Endothelial cell of hepatic sinusoid (primary cell): ENCODE measurements around the gene NCBP1.
"Not testable (repeated sequence)": the region's sequence is repeated elsewhere in the genome, so short reads cannot be mapped to it uniquely, and the experiment has no call there.

Experiments
- in situ Hi-C: cut with HindIII; loops from 2 replicates; pipeline ENCODE4 v1.10.0; 2017; ENCODE audit warnings: low sequenced_read_pairs

Gene NCBP1

DNA sequence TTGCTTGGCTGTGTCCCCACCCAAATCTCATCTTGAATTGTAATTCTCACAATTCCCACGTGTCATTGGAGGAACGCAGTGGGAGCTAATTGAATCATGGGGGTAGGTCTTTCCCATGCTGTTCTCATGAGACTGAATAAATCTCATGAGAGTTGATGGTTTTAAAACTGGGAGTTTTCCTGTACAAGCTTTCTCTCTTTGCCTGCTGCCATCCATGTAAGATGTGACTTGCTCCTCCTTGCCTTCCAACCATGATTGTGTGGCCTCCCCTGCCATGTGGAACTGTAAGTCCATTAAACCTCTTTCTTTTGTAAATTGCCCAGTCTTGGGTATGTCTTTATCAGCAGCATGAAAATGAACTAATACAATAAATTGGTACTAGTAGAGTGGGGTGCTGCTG lies 13.6 kb upstream of the NCBP1 start:
- in situ Hi-C loops: not testable (repeated sequence)

DNA sequence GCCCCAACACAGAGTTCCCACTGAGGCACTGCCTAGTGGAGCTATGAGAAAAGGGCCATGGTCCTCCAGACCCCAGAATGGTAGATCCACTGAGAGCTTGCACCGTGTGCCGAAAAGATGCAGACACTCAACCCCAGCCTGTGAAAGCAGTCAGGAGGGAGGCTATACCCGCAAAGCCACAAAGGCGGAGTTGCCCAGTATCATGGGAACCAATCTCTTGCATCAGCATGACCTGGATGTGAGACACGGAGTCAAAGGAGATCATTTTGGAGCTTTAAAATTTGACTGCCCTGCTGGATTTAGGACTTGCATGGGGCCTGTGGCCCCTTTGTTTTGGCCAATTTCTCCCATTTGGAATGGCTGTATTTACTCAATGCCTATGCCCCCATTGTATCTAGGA lies 11.1 kb upstream of the NCBP1 start:
- in situ Hi-C loops: not testable (repeated sequence)

DNA sequence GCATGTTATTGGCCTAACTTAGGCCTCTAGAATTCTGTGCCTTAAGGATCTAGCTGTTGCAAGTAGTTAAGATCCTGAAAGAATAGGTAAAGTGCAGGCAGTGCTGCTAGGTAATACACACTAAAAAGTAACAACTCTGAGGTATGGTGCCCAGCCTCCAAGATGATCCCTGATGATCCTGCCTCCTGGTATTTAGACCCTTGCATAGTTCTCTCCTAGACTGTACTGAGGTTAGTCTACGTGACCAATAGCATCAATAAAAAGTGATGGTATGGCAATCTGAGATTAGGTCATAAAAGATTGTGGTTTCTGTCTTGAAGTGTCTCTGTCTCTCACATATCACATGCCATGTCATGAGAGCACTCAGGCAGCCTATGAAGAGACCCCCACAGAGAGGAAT lies 9.7 kb upstream of the NCBP1 start:
- in situ Hi-C loops: no loop called here

DNA sequence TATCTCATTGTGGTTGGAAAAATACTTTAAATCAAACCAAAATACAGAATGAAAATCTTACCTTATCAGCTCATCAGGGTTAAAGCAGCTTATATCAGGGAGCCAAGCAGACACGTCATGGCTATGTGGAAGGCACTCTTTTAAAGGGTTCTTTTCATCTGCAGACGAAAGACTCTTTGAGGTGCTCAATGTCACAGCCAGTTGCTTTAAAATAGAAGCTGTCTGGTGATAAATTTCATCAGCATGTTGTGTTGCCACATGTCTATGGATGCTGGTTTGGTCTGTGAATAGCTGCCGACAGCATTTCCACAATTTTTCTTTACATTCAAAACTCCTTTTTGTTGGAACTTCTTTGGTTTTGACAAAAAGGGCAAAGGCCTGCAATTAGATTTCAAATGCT lies 8.0 kb upstream of the NCBP1 start:
- in situ Hi-C loops: no loop called here

DNA sequence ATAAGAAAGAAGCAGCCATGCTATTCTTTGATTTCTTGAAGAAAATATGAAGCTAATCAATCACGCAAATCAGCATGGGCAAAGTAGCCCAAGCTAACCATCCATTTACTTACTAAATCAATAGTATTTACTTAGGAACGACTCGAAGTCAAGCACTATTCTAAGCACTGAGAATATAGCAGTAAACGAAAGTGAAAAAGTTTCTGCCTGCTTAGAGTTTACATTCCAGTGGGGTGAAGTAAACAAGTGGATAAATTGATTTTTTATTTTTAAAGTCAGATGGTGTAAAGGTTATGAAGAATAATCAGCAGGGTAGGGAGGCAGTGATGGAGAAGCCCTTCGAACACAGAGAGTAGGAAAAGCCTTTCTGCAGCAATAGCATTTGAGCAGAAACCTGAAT lies 6.0 kb upstream of the NCBP1 start:
- in situ Hi-C loops: no loop called here

DNA sequence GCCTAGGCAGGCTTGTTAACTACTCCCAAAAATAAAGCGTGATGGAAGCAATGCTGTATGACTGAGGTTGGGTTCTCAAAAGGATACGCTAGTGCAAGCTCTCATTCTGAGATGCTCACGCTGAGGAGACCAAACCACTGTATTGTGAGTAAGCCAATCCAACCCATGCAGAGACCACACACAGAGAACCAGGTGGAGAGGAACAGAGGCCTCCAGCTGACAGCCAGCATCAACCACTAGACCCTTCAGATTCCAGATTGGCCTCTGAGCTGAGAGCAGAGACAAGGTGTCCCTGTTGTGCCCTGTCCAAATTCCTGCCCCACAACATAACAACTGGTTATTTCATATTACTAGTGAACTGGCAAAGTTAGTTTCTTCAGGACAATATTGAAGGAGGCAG lies 5.0 kb upstream of the NCBP1 start:
- in situ Hi-C loops: no loop called here

DNA sequence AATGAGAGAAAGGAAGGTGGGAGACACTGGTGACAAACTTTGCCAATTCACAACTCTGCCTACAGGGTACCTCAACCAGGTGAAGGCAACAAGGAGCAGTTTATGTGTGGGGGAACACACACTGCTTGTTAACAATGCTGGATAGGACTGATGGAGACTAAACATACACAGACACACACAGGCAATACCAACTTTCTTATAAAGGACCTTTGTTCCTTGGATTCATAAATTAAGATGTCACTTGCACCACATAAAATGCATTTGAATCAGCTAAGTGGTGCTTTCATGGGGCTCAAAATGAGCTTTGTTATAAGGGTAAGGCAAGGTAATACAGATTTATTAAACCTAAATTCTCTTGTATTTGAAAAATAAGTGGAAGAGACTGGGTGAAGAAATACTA lies 4.5 kb upstream of the NCBP1 start:
- in situ Hi-C loops: no loop called here

DNA sequence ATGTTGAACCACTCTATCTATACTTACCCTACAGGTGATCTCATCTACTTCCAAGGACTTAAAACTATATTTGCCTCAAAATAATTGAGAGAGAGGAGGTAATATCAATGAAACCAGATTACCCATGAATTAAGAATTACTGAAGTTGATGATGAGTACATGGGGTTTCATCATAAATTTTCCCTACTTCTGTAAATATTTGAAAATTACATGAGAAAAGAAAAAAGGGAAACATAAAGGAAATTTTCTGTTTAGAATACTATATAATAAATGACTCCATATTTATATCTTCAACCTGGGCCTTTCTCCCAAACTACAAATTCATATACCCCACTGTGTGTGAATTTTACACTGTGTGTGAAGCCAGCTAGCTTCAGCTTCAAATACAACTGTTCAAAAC lies 3.0 kb upstream of the NCBP1 start:
- in situ Hi-C loops: no loop called here

DNA sequence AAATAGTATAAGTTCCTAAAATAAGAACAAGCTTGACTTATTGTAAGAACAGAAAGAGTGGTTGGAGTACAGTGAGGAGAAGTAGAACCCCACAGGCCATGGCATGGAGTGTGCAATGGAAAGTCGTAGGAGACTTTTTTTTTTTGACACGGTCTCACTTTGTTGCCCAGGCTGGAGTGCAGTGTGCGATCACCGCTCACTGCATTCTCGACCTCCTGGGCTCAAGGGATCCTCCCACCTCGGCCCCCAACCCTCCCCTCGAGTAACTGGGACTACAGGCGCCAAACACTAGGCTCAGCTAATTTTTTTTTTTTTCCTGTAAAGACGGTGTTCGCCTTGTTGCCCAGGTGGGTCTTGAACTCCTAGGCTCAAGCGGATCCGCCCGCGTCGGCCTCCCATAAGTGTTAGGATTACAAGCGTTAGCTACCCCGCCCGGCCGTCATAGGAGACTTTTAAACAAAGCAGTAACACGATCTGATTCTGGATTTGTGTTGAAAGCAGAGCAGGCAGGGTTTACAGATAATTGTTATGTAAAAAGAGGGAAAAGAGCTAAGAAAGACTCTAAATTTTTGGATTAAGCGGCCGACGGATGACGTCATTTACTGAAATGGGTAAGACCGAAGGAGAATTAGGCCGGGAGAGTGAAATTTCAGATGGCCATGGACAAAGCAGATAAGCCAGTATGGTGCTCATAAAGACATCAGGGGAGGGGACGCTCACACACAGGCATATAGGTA lies 1.2 kb upstream of the NCBP1 start:
- in situ Hi-C loops: no loop called here

DNA sequence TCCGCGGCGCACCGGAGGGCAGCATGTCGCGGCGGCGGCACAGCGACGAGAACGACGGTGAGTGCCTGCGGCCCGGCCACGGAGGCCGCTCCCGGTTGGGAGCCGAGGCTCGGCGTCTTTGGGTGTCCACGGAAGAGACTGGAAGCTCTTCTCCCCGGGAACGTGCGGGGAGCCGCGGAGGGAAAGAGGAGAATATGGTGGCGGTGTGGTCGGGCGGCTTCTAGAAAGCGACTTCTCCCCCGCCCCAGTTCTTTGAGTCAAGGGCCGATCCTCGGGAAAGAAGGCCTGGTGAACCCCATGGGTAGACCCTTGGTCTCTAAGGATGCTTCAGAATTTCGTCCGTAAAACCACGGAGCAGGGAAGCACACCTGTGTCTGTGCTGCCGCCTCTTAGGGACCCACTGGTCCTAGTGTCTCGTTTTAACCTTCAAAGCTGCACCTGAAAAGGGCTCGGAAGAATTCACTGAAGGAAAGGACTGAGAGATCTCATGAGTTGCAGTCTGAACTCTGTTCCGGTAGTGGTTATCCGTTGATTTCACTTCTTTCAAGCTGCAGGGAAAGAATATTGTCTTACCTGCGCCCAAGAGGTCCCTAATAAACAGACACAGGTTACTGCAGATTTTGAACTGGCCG lies 354 bp downstream of the NCBP1 start:
- in situ Hi-C loops: no loop called here

DNA sequence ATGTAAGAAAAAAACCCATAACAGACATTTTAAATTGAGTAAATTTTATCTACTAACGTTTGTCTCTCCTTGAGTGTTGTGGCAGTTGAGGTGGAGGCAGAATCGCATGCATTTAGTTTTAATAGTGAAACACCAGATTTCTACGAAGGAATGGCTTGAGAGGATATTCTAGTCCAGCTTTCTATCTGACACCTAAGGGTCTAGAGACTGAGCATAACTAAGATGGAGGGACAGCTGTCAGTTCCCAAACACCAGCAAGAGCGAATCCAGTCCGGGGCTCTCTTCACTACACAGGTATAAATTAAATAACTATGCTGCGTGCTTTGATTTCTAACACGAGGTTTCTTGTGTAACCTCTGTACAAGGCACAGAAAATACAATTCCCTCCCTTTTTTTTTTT lies 1.4 kb downstream of the NCBP1 start:
- in situ Hi-C loops: no loop called here

DNA sequence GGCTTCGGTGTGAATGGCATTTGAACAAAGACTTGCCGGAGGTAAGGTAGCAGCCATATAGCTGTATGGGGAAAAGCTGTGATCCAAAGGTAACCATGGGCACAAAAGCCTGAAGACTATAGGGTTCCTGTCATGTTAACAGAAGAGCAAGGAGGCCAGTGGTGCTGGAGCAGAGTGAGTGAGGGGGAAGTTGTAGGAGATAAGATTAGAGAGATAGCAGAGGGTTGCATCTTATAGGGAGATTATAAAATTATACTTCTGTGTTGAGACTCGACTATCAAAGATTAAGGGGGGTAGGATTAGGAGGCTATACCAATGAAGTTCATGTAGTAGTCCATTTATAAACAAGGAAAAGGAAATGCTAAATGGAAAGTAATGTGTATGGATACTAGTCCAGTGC lies 3.3 kb downstream of the NCBP1 start:
- in situ Hi-C loops: no loop called here

DNA sequence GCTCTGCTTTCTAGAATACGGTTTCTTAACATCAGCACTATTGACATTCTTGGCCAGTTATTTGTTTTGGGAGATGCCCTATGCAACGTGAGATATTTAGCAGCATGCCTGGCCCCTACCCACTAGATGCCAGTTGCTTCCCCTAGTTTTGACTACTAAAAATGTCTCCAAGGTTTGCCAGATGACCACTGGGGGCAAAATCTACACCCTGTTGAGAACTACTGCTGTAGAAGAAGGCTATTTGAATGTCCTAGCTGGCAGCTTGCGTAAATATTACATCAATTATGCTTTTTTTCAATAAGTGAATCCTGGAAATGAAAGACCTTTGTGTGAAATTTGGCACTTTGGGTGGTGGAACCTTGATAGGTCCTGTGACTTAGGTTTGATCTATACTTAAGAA lies 5.0 kb downstream of the NCBP1 start:
- in situ Hi-C loops: no loop called here

DNA sequence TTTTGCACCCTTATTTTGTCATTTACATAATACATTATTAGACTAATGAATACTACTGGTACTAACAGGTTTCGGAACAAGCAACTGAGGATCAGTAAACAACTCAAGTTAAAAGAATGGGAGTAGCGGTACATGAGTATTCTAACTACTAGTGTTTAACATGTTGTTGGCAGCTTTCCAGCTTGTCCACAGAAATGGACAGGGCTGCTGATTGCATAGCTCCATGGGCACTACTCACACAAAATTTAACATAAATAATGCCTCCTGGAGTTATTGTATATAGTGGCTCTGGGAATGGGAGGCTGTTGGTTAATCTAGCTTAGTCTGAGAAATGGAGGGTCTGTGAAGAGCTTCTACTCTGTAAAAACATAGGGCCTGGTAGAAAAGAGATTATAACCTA lies 6.7 kb downstream of the NCBP1 start:
- in situ Hi-C loops: no loop called here

DNA sequence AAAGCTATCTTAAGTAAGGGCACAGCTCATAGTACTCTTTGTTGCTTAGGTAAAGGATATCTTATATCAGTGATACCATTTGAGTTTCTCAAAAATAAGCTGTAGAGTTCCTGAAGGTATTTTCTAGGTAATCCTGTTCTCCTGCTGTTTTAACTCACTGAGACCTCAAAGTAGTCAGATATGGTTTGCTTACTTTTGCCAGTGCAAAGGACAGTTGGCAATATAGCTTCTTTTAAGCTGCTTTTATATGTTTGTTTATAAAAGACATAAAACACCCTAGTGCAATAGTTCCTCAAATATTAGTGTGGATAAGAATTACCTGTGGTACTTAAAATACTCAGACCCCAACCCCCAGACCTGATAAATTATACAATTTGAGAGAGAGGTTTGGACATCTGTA lies 12.1 kb downstream of the NCBP1 start:
- in situ Hi-C loops: no loop called here

DNA sequence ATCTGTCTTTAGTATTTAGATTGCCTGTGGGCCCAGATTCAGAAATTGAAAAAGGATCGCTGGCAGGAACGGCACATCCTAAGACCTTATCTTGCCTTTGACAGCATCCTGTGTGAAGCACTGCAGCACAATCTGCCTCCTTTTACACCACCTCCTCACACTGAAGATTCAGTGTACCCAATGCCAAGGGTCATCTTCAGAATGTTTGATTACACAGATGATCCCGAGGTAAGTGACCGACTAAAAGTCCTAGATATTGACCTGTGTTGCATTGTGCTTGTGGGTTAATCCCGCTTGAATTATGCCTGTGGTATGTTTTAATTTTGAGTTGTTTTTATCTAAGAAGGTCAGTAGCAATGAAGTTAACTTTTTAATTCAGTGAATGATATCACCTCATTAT lies 14.4 kb downstream of the NCBP1 start:
- in situ Hi-C loops: no loop called here

DNA sequence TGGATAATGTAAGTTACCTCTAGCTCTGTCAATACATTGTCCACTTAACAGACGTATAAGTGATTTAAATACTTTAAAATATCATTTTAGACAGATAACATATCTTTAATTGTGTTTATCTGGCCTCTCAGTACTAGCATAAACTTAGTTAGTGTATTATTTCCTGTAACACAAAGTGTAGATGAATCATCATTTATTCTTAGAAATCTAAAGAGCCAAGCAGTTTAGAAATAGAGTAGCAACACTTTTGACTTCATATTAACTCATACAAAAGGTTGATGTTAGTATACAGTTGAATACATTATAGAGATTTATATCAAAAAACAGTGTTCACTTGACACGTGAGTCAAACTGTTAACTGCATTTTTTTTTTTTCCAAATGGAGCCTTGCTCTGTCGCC lies 18.0 kb downstream of the NCBP1 start:
- in situ Hi-C loops: no loop called here

DNA sequence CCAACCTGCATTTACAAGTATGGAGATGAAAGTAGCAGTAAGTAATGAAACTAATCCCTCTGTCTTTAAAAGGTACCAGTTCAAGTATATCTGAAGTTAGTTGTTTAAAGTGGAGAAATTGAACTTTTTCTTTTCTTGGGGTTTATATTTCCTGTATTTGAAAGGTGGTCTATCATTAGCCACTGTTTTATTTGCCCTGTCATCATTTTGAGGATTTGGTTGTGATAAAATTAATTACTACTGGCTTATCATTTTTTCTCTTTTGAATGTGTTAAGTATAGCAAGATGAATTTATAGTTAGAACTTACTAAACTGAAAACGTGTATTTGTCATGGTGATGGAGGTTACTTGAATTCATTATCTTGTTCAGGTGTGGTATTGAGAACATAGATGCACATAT lies 25.1 kb downstream of the NCBP1 start:
- in situ Hi-C loops: no loop called here

DNA sequence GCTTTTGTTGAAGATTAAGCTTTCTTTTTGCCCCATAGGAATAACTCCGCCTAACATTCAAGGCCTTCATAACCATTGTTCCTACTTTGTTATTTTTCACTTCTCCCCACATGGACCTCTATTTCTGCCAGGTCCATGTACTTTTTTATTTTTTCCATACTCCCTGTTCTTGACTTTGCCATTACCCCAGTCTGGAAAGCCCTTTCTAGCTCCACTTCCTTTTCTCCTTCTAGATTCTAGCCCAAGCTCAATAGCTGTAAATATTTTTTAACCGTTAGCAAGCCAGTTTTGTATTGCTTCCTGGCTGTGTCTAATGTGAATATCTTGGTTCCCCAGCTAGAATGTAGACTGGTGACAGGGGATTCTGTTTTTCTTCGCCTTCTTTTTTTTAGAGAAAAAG lies 26.1 kb downstream of the NCBP1 start:
- in situ Hi-C loops: no loop called here

DNA sequence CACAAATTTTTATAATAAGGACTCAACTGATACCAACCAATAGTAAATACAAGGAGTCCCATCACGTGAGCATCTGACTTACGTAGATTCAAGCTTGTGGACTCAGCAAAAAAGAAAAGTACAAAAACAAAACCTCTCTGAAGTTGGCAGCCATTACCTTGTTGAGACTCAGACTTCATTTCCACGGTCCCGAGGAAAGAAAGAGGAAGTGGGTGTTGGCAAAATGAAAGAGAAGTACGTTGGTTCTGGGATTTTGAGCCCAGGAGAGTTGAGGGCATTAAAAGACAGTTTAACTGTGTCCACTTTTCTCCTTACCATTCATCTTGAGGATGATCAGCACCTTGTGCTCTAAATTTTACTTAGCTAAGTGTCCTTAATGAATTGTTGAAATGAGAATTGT lies 26.7 kb downstream of the NCBP1 start:
- in situ Hi-C loops: no loop called here

DNA sequence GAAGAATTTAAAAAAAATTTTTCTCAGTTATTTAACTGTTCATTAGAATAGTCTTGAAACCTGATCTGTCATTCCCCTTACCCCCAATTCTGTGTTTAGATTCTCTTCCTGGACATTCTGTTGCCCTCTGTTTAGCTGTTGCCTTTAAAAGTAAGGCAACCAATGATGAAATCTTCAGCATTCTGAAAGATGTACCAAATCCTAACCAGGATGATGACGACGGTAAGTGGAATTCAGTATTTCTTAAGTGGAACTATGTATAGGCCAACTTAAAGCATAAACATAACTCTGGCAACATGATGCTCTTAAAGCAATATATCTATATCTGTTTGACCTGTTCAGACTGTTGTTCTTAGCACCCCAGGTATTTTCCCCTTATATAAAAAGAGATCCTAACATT lies 27.2 kb downstream of the NCBP1 start:
- in situ Hi-C loops: no loop called here

DNA sequence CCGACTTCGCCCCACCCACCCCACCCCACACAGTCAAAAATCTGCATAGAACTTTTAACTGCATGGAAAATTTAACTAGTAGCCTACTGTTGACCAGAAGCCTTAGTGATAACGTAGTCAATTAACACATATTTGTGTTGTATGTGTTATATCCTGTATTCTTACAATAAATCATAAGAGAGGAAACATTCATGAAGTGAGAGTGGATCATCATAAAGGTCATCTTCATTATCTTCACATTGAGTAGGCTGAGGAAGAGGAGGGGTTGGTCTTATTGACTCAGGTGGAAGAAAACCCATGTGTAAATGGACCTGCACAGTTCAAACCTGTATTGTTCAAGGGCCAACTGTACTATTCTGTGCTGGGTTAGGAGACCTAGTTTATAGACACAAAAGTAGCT lies 32.1 kb downstream of the NCBP1 start:
- in situ Hi-C loops: no loop called here
